T-helper 2 cell treated with Interferon-gamma antibody and Interleukin-4, amounts not matched to agents 100 ng/mL and 5 ng/mL, for 36 hours (primary cell): Measurements from ENCODE around the gene TNS3. TPM values are rescaled to one million over a fixed set of nuclear protein-coding genes. Genes with fewer than 3 reads are reported as not detected.

Source experiments
- intact Hi-C: fragments of 100-400 bp; cut with micrococcal nuclease; formaldehyde crosslinking; loops from one replicate; pipeline ENCODE4 v1.15.1; 2023
- total RNA-seq: library from RNA; stranded (reverse); gene quantifications from 2 replicates; pipeline ENCODE4 v1.2.3, GENCODE V29; 2022

The TNS3 gene
- total RNA-seq, 1 donor from 2014 or later = 0.20 TPM

- intact Hi-C loops = no loop called here
Observed at GRCh38 chr7:47239034-47239433, 342.9 kb downstream of the TNS3 start.

- intact Hi-C loops = no loop called here
Observed at GRCh38 chr7:47236480-47237129, 345.3 kb downstream of the TNS3 start.

DNA sequence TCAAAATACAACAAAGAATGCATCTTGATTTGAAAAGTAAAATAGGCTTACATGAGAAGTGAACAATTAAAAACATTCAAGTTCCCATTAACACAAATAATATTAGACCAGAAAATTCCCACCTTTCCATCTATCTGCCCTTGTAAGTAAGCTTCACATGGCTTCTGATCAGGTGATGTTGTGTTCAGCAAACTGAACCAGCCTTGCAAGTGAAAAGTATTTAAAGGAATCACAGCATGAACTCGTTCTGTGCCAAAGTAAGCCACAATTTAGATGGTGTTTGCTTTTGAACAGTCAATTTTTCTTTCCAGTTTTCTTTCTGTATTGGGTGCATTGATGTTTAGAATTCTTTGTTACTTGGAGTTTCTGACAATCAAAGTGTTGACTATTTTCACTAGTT lies 347.9 kb downstream of the TNS3 start:
- intact Hi-C loops = no loop called here

DNA sequence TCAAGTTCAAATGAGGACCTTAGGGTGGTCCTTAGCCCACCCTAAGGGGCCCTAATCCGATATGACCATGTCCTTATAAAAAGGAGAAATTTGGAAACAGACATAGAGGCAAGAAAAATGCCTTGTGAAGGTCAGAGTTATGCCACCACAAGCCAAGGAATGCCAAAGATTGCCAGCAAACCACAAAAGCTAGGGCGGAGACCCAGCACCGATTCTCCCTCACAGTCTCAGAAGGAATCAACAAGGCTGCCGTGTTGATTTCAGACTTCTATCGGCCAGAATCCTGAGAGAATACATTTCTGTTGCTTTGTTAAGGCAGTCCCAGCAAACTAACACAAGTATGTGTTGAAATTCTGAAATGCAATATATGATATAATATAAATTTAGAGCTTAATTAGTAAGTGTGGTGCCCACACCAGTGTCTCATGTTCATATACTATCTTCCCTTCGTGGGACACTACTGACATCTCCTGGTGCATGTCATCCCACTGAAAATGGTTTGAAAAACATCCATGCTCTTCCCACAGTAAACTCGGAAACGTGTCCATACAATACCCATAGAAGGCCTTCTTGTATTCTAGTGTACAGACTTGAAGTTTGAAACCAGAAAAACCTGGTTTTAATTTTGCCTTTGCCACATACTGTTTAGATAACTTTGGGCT lies 349.0 kb downstream of the TNS3 start:
- intact Hi-C loops = no loop called here

GRCh38 chr7:47231627-47232026 lies 350.3 kb downstream of the TNS3 start:
- intact Hi-C loops = no loop called here

DNA sequence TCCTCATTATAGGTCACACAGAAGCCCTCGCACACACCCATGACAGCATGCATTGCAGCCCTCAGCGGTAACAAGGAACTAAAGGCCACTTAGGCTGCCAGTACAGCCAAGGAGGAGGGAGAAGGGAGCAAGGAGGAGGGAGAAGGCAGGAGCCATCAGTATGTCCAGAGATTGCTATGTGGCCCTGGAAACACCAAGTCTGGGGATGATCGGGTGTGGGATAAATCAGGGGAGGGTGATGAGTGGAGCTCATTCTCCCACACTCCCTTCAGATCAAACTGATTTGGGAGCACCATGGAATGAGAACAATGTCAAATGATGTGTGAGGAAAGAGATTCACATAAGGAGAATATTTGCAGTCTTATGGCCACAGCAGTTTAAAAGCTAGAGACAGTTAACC lies 350.9 kb downstream of the TNS3 start:
- intact Hi-C loops = no loop called here

- intact Hi-C loops = no loop called here
Observed at GRCh38 chr7:47228386-47229014, 353.4 kb downstream of the TNS3 start.

DNA sequence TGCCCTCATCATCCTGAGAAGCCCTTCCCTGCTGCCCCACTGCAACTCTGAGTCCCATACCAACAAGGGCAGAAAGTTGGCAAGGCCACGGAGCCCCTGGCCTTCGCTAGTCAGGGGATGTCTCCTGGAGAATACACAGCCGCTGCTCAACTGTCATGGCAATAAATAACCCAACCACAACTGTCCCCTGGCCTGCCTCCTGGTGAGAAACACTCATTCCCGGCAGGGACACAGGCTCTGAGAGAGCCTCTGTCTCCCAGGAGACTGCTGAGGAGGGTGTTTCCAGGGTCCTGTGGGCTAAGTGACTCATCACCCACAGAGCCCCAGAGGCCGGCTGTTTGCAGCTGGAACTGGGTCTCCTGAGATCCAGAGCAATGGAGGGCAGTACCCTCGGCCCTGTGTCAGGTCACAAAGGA lies 354.1 kb downstream of the TNS3 start:
- intact Hi-C loops = no loop called here

GRCh38 chr7:47226696-47227095 lies 355.2 kb downstream of the TNS3 start:
- intact Hi-C loops = no loop called here

- intact Hi-C loops = no loop called here
Observed at GRCh38 chr7:47225387-47226131, 356.4 kb downstream of the TNS3 start.
